PC-3 (cell line): ENCODE data around the gene PTPRN2. TPM values are rescaled to one million over a fixed set of nuclear protein-coding genes. Genes with fewer than 3 reads are reported as not detected.

ENCODE experiments used
- ATAC-seq: fragments of 200-7000 bp; cut with Tn5 transposase; 2 replicates; pipeline ENCODE4 v1.9.1; 2020; ENCODE audit warnings: mild to moderate bottlenecking, moderate library complexity
- BruUV-seq: library from RNA; stranded (reverse); fragments of 400-500 nt; replicated peaks from 2 replicates; lab custom pipeline; 2021; lab: Mats Ljungman, UMichigan
- CTCF ChIA-PET: fragments of 300-600 bp; sonication (Branson Sonifier 250); formaldehyde crosslinking; loops from one replicate; lab custom pipeline; 2022; ENCODE audit warnings: antibody characterized with exemption; lab: Charles Lee
- POLR2A ChIA-PET: fragments of 300-600 bp; sonication (Branson Sonifier 250); formaldehyde crosslinking; loops from one replicate; lab custom pipeline; 2022; ENCODE audit warnings: antibody characterized with exemption; ENCODE audit not compliant: unreplicated experiment; lab: Charles Lee
- DNase-seq: peaks from one replicate; pipeline ENCODE4 v3.0.0-alpha.2; 2015
- H2AFZ ChIP-seq: fragments of 300-600 bp; sonication (generic); 2 replicates; pipeline ENCODE4 v1.6.0; 2016; ENCODE audit warnings: antibody characterized with exemption, low read length
- H3F3A ChIP-seq: fragments of 300-600 bp; sonication (generic); one replicate; pipeline ENCODE4 v1.6.0; 2017; ENCODE audit warnings: antibody characterized with exemption, low read length, control low read depth, mild to moderate bottlenecking; ENCODE audit not compliant: unreplicated experiment
- H3K27ac ChIP-seq: fragments of 300-600 bp; sonication (generic); 2 replicates; pipeline ENCODE4 v1.5.1; 2016; ENCODE audit warnings: mild to moderate bottlenecking, low read length
- H3K27me3 ChIP-seq: fragments of 300-600 bp; sonication (generic); 2 replicates; pipeline ENCODE4 v1.6.1; 2016; ENCODE audit warnings: low read length, mixed read lengths
- H3K36me3 ChIP-seq: fragments of 300-600 bp; sonication (generic); 2 replicates; pipeline ENCODE4 v1.6.1; 2016; ENCODE audit warnings: low read depth, mixed run types, low read length, mixed read lengths
- H3K4me1 ChIP-seq: fragments of 300-600 bp; sonication (generic); 2 replicates; pipeline ENCODE4 v1.5.1; 2016; ENCODE audit warnings: low read length; ENCODE audit not compliant: insufficient read depth
- H3K4me2 ChIP-seq: fragments of 300-600 bp; sonication (generic); 2 replicates; pipeline ENCODE4 v1.6.0; 2016; ENCODE audit warnings: low read length
- H3K4me3 ChIP-seq: fragments of 300-600 bp; sonication (generic); 2 replicates; pipeline ENCODE4 v1.5.1; 2016; ENCODE audit warnings: mild to moderate bottlenecking, low read length, mixed read lengths
- H3K79me2 ChIP-seq: fragments of 300-600 bp; sonication (generic); 2 replicates; pipeline ENCODE4 v1.6.1; 2017; ENCODE audit warnings: low read length, mixed read lengths
- H3K9ac ChIP-seq: fragments of 300-600 bp; sonication (generic); 2 replicates; pipeline ENCODE4 v1.6.0; 2016; ENCODE audit warnings: mild to moderate bottlenecking, low read length
- H3K9me2 ChIP-seq: fragments of 300-600 bp; sonication (generic); replicated peaks from 2 replicates; pipeline ENCODE4 v1.6.1; 2016; ENCODE audit warnings: mixed run types, low read length, mixed read lengths
- H3K9me3 ChIP-seq: fragments of 300-600 bp; sonication (generic); 2 replicates; pipeline ENCODE4 v1.6.1; 2016; ENCODE audit warnings: low read length, mixed read lengths
- H4K20me1 ChIP-seq: fragments of 300-600 bp; sonication (generic); 2 replicates; pipeline ENCODE4 v1.6.1; 2016; ENCODE audit warnings: low read length, mixed read lengths
- CTCF ChIP-seq: fragments of 300-600 bp; sonication (generic); conservative IDR thresholded peaks from 2 replicates; pipeline ENCODE4 v1.5.1; 2017; ENCODE audit warnings: antibody characterized with exemption, low read depth, mild to moderate bottlenecking, low read length
- EZH2 ChIP-seq: fragments of 300-600 bp; sonication (generic); IDR thresholded peaks from one replicate; pipeline ENCODE4 v1.6.1; 2017; ENCODE audit warnings: antibody characterized with exemption, mild to moderate bottlenecking, low read length; ENCODE audit not compliant: unreplicated experiment
- EZH2phosphoT487 ChIP-seq: fragments of 300-600 bp; sonication (generic); IDR thresholded peaks from 2 replicates; pipeline ENCODE4 v1.6.1; 2018; ENCODE audit warnings: mild to moderate bottlenecking, antibody characterized with exemption, low read length, borderline replicate concordance
- intact Hi-C: fragments of 100-400 bp; cut with micrococcal nuclease; formaldehyde crosslinking; loops from 2 replicates; pipeline ENCODE4 v1.9.0; 2023
- total RNA-seq: library from RNA; depleted of rRNA; stranded (reverse); fragments of >200 nt; gene quantifications from 2 replicates; pipeline ENCODE4 v1.2.3, GENCODE V29; 2014

The PTPRN2 gene
- total RNA-seq, 1 experiment from 2014 or later: 3.2 TPM

- Histone ChIP-seq H3K36me3 (no peaks in the 10 kb centered on the region), H3K4me2 (no peak overlapping the region), H3K27ac (no peak overlapping the region), H3F3A (no peaks in the 10 kb centered on the region), H2AFZ (no peak overlapping the region), H3K9me2 (no peaks in the 10 kb centered on the region), H3K79me2 (no peaks in the 10 kb centered on the region), H4K20me1 (no peaks in the 10 kb centered on the region), H3K9ac (no peak overlapping the region), H3K27me3 (peaks cover 20% of the 10 kb centered on the region), H3K4me3 (no peak overlapping the region), H3K9me3 (no peaks in the 10 kb centered on the region), H3K4me1 (no peaks in the 10 kb centered on the region)
- TF ChIP-seq EZH2phosphoT487: no peak
- TF ChIP-seq CTCF: no peak
- no peak for TF ChIP-seq EZH2
- ATAC-seq: no peak
- intact Hi-C loops: loop anchor here (2.0 kb wide), 1 partner anchor 354 kb away; no protein-coding TSS in a partner anchor
- ChIA-PET CTCF (no interaction called here), POLR2A (no interaction called here)
- no peak for DNase-seq
- BruUV-seq: no TSS peak
Measured at GRCh38 chr7:158409120-158409519, 178.5 kb downstream of the PTPRN2 start.

- no peaks in the 10 kb centered on the region for H3K9me3 ChIP-seq
- no peaks in the 10 kb centered on the region for H3K79me2 ChIP-seq
- no peak overlapping the region for H2AFZ ChIP-seq
- no peak overlapping the region for H3K27ac ChIP-seq
- intact Hi-C loops: loop anchor here (1.0 to 2.0 kb wide), 2 partner anchors 53 to 354 kb away; no protein-coding TSS in a partner anchor
- peaks cover 27% of the 10 kb centered on the region for H3K27me3 ChIP-seq
- ChIA-PET POLR2A (no interaction called here), CTCF (no interaction called here)
- H3K9me2 ChIP-seq: no peaks in the 10 kb centered on the region
- no peaks in the 10 kb centered on the region for H3K36me3 ChIP-seq
- H3K9ac ChIP-seq: no peak overlapping the region
- DNase-seq (no peak), ATAC-seq (no peak)
- no peaks in the 10 kb centered on the region for H4K20me1 ChIP-seq
- no TSS peak for BruUV-seq
- TF ChIP-seq EZH2 (no peak), EZH2phosphoT487 (no peak), CTCF (no peak)
- no peak overlapping the region for H3K4me3 ChIP-seq
- H3K4me1 ChIP-seq: no peaks in the 10 kb centered on the region
- H3F3A ChIP-seq: no peaks in the 10 kb centered on the region
- no peak overlapping the region for H3K4me2 ChIP-seq
Measured at GRCh38 chr7:158408318-158408920, 179.2 kb downstream of the PTPRN2 start.

GRCh38 chr7:158407581-158408317, 179.9 kb downstream of the PTPRN2 start:
- DNase-seq (peak; percentile 71), ATAC-seq (peak; percentile 87)
- no peaks in the 10 kb centered on the region for H3K9me2 ChIP-seq
- no peaks in the 10 kb centered on the region for H4K20me1 ChIP-seq
- H3K9ac ChIP-seq: no peak overlapping the region
- no peak for TF ChIP-seq EZH2phosphoT487
- peak; percentile 72 for TF ChIP-seq CTCF
- POLR2A ChIA-PET: no interaction called here
- H3K36me3 ChIP-seq: no peaks in the 10 kb centered on the region
- H3F3A ChIP-seq: no peaks in the 10 kb centered on the region
- no peaks in the 10 kb centered on the region for H3K79me2 ChIP-seq
- no peak overlapping the region for H3K4me3 ChIP-seq
- H3K4me1 ChIP-seq: no peaks in the 10 kb centered on the region
- peaks cover 27% of the 10 kb centered on the region for H3K27me3 ChIP-seq
- no peak overlapping the region for H2AFZ ChIP-seq
- no peaks in the 10 kb centered on the region for H3K9me3 ChIP-seq
- intact Hi-C loops: loop anchor here (1.0 to 2.0 kb wide), 2 partner anchors 52 to 353 kb away; no protein-coding TSS in a partner anchor
- BruUV-seq: no TSS peak
- CTCF ChIA-PET: no interaction called here
- H3K4me2 ChIP-seq: no peak overlapping the region
- no peak overlapping the region for H3K27ac ChIP-seq
